ENCODE results near the gene NPBWR2. TPM values are rescaled to one million over a fixed set of nuclear protein-coding genes. Genes with fewer than 3 reads are reported as not detected.

The NPBWR2 gene
- total RNA-seq, 1 experiment from 2014 or later: not detected

- ATAC-seq: no peak
- CTCF ChIA-PET: no interaction called here
Observed at GRCh38 chr20:64077094-64077493, 30.3 kb downstream of the NPBWR2 start.

GRCh38 chr20:64076061-64076997 is 31.0 kb downstream of the NPBWR2 start:
- ChIA-PET RAD21 (ENCODE audit: low non-redundant PET in 1 of 2, low total read pairs in 2 of 2, uncharacterized antibody in 2 of 2, unreplicated experiment in 2 of 2) (interaction anchor here in 1 of 2 experiments (0.6 kb wide), 1 partner anchor 538 kb away, joined by 5 read pairs; no protein-coding TSS in a partner anchor), POLR2A (interaction anchor here (1.8 kb wide), 1 partner anchor 14 kb away, joined by 5 read pairs; no protein-coding TSS in a partner anchor), CTCF (no interaction called here)
- no TSS peak for BruUV-seq (replicated peaks)
- no peak overlapping the region for H3K4me2 ChIP-seq (ENCODE audit: low read length)
- ATAC-seq (no peak), DNase-seq (ENCODE audit: low read depth, low spot score) (no peak)
- H3K9me3 ChIP-seq (ENCODE audit: control insufficient read depth in 1 of 2, insufficient read depth in 1 of 2, low read depth in 1 of 2, low read length in 2 of 2): no peaks in the 10 kb centered on the region
- H3K27me3 ChIP-seq (ENCODE audit: insufficient read depth, low read length): no peaks in the 10 kb centered on the region
- no peak overlapping the region for H3K27ac ChIP-seq (ENCODE audit: low read depth, low read length)
- H3K4me3 ChIP-seq (replicated peaks in 1 of 2; ENCODE audit: low read depth in 1 of 2, low read length in 2 of 2): no peak overlapping the region
- intact Hi-C loops (cut with micrococcal nuclease): no loop called here
- H4K20me1 ChIP-seq (ENCODE audit: insufficient read depth): no peaks in the 10 kb centered on the region
- no peak overlapping the region for H3K9ac ChIP-seq (ENCODE audit: low read length)
- H3K36me3 ChIP-seq (ENCODE audit: control insufficient read depth in 1 of 2, insufficient read depth in 2 of 2, low read length in 2 of 2): no peaks in the 10 kb centered on the region
- H3K9me2 ChIP-seq (ENCODE audit: insufficient read depth): no peaks in the 10 kb centered on the region
- TF ChIP-seq, protein P1, sequence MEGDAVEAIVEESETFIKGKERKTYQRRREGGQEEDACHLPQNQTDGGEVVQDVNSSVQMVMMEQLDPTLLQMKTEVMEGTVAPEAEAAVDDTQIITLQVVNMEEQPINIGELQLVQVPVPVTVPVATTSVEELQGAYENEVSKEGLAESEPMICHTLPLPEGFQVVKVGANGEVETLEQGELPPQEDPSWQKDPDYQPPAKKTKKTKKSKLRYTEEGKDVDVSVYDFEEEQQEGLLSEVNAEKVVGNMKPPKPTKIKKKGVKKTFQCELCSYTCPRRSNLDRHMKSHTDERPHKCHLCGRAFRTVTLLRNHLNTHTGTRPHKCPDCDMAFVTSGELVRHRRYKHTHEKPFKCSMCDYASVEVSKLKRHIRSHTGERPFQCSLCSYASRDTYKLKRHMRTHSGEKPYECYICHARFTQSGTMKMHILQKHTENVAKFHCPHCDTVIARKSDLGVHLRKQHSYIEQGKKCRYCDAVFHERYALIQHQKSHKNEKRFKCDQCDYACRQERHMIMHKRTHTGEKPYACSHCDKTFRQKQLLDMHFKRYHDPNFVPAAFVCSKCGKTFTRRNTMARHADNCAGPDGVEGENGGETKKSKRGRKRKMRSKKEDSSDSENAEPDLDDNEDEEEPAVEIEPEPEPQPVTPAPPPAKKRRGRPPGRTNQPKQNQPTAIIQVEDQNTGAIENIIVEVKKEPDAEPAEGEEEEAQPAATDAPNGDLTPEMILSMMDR (IDR thresholded peaks at IDR 0.05 in 2 of 3, conservative IDR thresholded peaks at IDR 0.05 in 1 of 3; ENCODE audit: borderline replicate concordance in 1 of 3, insufficient read depth in 1 of 3, low read depth in 2 of 3, low read length in 2 of 3): no peak
- TF ChIP-seq, protein P2, sequence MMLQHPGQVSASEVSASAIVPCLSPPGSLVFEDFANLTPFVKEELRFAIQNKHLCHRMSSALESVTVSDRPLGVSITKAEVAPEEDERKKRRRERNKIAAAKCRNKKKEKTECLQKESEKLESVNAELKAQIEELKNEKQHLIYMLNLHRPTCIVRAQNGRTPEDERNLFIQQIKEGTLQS (IDR thresholded peaks at IDR 0.05): no peak
- TF ChIP-seq EGR1 (IDR thresholded peaks at IDR 0.05; ENCODE audit: low read depth): no peak
- no peak for TF ChIP-seq EZH2phosphoT487 (IDR thresholded peaks at IDR 0.05; ENCODE audit: borderline replicate concordance)
- no peak for TF ChIP-seq ZNF274 (IDR thresholded peaks at IDR 0.05; ENCODE audit: low read depth, low read length)
- TF ChIP-seq EZH2 (IDR thresholded peaks at IDR 0.05): no peak
- TF ChIP-seq FOSL1 (IDR thresholded peaks at IDR 0.05; ENCODE audit: low read depth): no peak
- no peak for TF ChIP-seq ZBTB33 (IDR thresholded peaks at IDR 0.05; ENCODE audit: extremely low read depth, insufficient replicate concordance, low read length)
- no peak for TF ChIP-seq ELF1 (IDR thresholded peaks at IDR 0.05; ENCODE audit: borderline replicate concordance, low read depth)
- H3K79me2 ChIP-seq (ENCODE audit: insufficient read depth, low read length): peaks cover 9% of the 10 kb centered on the region; the same call in 1 of the 2 replicates
- H3K4me1 ChIP-seq (ENCODE audit: control insufficient read depth in 1 of 2, insufficient read depth in 2 of 2, low read length in 2 of 2): peaks cover 9 to 14% of the 10 kb centered on the region in 2 experiments
- H2AFZ ChIP-seq (ENCODE audit: low read depth, low read length, poor library complexity, severe bottlenecking): no peak overlapping the region

More at GRCh38 chr20:64077094-64077493, 30.3 kb downstream of the NPBWR2 start:
- no peaks in the 10 kb centered on the region for H3K9me3 ChIP-seq (ENCODE audit: control insufficient read depth in 1 of 2, insufficient read depth in 1 of 2, low read depth in 1 of 2, low read length in 2 of 2)
- intact Hi-C loops (cut with micrococcal nuclease): no loop called here
- no TSS peak for BruUV-seq (replicated peaks)
- H3K9ac ChIP-seq (ENCODE audit: low read length): no peak overlapping the region
- no peak for TF ChIP-seq EGR1 (IDR thresholded peaks at IDR 0.05; ENCODE audit: low read depth)
- H3K4me1 ChIP-seq (ENCODE audit: control insufficient read depth in 1 of 2, insufficient read depth in 2 of 2, low read length in 2 of 2): peaks cover 9 to 14% of the 10 kb centered on the region in 2 experiments
- H3K4me3 ChIP-seq (replicated peaks in 1 of 2; ENCODE audit: low read depth in 1 of 2, low read length in 2 of 2): no peak overlapping the region
- ChIA-PET POLR2A (interaction anchor here (1.8 kb wide), 1 partner anchor 15 kb away, joined by 5 read pairs; no protein-coding TSS in a partner anchor), RAD21 (ENCODE audit: low non-redundant PET in 1 of 2, low total read pairs in 2 of 2, uncharacterized antibody in 2 of 2, unreplicated experiment in 2 of 2) (interaction anchor here in 1 of 2 experiments (0.6 kb wide), 1 partner anchor 539 kb away, joined by 5 read pairs; no protein-coding TSS in a partner anchor)
- no peak overlapping the region for H3K4me2 ChIP-seq (ENCODE audit: low read length)
- peaks cover 9% of the 10 kb centered on the region; the same call in 1 of the 2 replicates for H3K79me2 ChIP-seq (ENCODE audit: insufficient read depth, low read length)
- DNase-seq (ENCODE audit: low read depth, low spot score): no peak
- no peaks in the 10 kb centered on the region for H3K36me3 ChIP-seq (ENCODE audit: control insufficient read depth in 1 of 2, insufficient read depth in 2 of 2, low read length in 2 of 2)
- H3K9me2 ChIP-seq (ENCODE audit: insufficient read depth): no peaks in the 10 kb centered on the region
- H3K27me3 ChIP-seq (ENCODE audit: insufficient read depth, low read length): no peaks in the 10 kb centered on the region
- no peak overlapping the region for H3K27ac ChIP-seq (ENCODE audit: low read depth, low read length)
- H2AFZ ChIP-seq (ENCODE audit: low read depth, low read length, poor library complexity, severe bottlenecking): no peak overlapping the region
- no peaks in the 10 kb centered on the region for H4K20me1 ChIP-seq (ENCODE audit: insufficient read depth)
